PFSK-1 (cell line): ENCODE data around the gene MED26.

Experiments used
- POLR2AphosphoS5 ChIP-seq: IDR thresholded peaks from 2 replicates; pipeline ENCODE4 v1.6.1; 2012; ENCODE audit warnings: low read depth, mild to moderate bottlenecking, control low read depth, low read length, moderate library complexity
- REST ChIP-seq, 2 experiments: IDR thresholded peaks; 2 replicates each; pipeline versions ENCODE4 v1.6.1 to v1.8.0; 2011 to 2012; ENCODE audit warnings: low read depth in 2 of 2, low read length in 2 of 2, control low read depth in 1 of 2, inconsistent platforms in 1 of 2, mild to moderate bottlenecking in 1 of 2, moderate library complexity in 1 of 2; ENCODE audit not compliant: insufficient read depth in 1 of 2

GRCh38 chr19:16676101-16676798 lies 48.2 kb upstream of the MED26 start:
- TF ChIP-seq POLR2AphosphoS5 (no peak), REST (IDR thresholded peaks at IDR 0.05; ENCODE audit: insufficient read depth in 1 of 2, low read depth in 2 of 2, low read length in 2 of 2) (no peak)
